Stimulated activated CD4-positive, alpha-beta T cell treated with anti-CD3 and anti-CD28 coated beads, TNF-alpha, amount 100 ng/mL, for 4 hours (primary cell): Measurements from ENCODE around the gene FBXL20.

Experiments used
- DNase-seq, 3 experiments: peaks; one replicate each; pipeline ENCODE4 v3.0.0-alpha.2; 2020; ENCODE audit warnings: low read depth in 3 of 3

Gene FBXL20

DNA sequence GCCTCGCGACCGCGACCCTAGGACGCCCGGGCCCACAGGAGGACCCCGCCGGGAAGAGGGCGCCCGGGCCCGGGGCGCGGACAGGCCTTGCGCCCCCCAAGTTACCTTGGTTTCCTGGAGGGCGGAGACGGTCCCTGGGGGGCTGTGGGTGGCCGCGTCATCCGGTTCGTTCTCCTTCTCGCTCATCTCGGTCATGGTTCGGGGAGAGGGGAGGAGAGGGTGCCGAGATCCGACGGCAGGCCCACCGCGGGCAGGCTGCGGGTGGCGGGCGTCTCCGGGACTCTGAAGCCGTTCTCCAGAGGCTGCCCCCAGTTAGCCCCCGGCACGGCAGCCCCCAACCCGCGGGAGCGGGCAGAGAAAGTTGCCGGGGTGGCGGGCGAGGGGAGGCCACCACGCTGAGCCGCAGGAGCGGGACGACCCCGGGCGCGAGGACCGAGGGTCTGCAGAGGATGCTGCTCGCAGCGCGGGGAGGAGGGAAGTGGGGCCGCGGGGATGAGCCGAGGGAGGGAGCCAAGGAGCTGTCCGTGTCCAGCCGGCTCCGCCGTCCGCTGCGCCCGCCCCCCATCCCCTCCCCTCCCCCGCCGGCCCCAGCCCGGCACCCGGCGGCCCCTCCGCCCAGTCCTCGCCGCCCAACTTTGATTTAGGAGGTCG lies 176.0 kb downstream of the FBXL20 start, which contains the start of gene STAC2:
Gene STAC2, minus strand, starts transcription at position 638 of the 651 bp plus-strand sequence. Its CDS starts 443 bp downstream, at position 195.
- no peak for DNase-seq

DNA sequence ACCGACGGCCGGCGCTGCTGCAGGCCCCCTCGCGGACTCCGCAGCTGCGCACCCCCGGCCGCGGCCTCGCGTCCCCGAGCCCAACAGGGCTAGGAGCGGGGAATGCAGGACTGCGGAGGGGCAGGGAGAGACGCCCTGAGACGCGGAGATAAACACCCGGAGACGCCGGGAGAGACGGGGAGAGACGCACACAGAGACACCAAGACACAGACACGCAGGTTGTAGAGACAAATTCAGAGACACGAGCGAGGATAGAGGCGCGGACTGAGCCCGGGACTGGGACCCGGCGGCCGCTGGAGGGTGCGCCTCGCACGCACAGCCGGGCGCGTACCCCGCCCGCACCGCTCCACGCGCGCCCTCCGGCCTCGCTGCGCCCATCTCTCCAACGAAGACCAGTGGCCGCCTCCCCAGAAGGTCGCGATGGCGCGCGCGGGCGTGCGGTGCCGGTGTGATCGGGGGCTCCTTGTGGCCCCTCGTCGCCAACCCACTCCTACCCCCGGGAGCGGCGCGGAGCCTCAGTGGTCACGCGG lies 176.6 kb downstream of the FBXL20 start:
- no peak for DNase-seq

DNA sequence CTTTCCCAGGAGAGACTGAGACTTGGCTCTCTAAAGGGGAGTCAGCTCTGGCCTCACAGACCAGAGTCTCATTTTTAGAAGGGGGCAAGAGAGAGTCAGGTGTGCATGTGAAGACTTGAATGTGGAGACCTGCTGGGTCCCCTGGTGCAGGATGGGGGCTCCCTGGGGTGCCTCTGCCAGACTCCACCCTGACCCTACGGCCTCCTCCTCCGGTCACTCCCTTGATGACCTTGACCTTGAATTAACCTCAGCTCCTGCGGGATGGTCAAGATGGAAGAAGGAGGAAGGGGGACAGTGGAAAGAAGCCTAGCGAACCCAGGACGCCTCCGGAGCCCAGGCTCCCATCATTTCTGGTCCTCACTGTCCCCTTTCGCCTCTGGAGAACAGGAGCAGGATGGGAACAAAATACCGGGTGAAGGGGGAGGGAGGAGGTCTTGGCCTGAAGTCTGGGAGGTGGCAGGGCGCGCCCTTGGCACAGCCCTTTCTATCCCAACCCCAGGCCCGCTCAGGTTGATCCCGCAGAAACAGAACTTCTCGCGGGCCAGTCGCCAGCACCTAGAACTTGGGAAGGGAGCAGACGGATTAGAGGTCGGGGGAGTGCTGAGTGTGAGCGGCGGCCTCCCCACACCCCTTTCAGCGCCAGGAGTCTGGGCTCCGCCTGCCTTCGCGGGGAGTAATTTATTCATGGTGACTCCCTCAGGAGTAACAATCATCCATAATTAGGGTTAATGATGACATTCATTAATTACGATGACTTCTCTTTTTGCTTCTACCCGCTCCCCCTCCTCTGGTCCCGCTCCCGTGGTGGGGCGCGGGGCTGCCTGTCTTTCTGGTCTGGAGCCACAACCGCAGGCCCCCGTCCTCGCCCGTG lies 177.3 kb downstream of the FBXL20 start:
- no peak for DNase-seq

DNA sequence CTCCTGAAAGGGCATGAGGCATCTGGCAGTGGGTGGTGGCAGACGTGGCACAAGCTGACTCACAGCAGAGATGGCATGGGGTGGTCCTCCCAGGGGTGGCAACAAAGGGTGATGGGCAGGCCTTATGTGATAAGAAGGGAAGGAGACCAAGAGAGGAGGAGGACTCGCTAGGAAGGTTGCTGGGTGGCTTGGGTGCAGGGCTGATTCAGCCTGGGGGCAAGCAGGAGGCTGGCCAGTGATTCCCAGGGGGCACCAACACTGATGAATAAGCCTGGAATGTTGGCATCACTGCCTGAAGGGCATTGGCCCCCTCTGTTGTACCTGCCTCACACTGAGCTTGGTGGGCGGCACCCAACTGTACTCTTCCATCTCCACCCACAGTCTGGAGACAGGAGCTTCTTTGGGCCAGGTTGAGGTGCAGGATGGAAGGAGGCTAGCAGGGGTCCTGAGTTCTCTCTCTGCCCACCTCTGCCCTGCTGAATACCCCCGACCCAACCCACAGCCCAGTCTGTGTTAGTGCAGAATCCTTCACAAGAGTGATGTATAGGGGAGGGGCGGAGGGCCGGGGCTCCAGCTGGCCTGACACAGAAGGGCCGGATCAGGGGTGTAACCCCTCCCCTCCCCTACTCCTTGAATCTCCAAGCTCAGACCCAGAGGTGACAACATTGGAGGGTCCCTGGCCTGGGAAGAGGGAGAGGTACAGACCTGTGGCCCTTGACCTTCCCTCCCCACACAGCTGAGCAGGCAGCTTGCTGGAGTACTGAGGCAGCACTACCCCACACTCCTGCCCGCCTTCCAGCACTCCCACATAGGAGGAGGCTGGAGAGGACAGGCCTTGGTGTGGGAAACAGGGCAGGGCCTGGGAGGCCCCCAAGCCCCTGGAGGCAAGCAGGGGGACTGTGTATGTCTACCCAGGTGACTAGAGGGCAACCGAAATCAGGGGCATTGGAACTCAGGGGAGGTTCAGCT lies 178.3 kb downstream of the FBXL20 start:
- DNase-seq = no peak

- no peak for DNase-seq
These were observed 179.3 kb downstream of the FBXL20 start for GRCh38 chr17:39222151-39222550.

DNA sequence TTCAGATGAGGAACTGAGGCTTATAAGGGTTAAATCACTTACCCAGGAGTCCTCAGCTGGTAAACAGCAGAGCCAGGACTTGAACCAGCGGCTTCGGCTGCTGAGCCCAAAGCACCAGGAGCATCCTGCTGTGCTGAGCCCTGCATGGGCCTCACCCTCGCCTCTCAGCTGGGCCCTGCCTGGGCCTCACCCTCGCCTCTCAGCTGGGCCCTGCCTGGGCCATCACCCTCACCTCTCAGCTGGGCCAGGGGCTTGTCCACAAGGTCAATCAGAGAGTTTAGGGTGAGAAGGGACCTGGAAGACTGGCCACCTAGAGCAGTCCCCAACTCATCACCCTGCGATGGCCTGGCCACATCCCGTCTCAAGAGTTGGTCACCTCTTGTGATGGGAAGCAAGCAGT lies 179.9 kb downstream of the FBXL20 start:
- no peak for DNase-seq

- no peak for DNase-seq
These were observed 181.7 kb downstream of the FBXL20 start for GRCh38 chr17:39219647-39220154.

GRCh38 chr17:39218906-39219305 lies 182.5 kb downstream of the FBXL20 start:
- DNase-seq = no peak

DNA sequence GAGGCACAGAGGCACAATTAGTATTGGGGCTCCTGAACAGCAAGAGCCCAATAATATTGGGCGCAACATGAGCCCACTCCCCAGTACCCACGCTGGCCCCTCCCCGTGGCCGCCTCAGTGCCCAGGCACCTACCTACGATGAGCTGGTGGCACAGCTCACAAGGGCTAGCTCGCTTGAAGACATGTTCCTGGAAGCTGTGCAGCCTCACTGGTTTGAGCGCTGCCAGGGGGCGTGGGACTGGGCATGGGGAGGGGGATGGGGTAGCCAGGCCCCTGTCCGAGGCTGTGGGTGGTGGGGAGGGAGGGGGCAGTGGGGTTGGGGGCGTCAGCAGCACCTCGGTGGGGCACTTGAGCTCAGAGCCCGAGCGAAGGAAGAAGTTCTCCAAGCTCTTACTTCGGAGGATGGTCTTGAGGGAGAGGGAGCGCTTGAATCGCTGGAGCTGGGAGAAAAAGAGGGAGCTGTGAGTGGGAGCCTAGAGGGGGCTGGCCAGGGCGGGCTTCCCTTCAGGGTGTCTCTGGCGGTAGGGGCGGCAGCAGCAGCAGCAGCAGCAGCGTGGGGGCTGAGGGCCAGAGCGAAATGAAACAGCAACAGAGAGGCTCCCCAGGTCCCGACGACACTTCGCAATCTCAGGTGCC lies 183.6 kb downstream of the FBXL20 start:
- no peak for DNase-seq

DNA sequence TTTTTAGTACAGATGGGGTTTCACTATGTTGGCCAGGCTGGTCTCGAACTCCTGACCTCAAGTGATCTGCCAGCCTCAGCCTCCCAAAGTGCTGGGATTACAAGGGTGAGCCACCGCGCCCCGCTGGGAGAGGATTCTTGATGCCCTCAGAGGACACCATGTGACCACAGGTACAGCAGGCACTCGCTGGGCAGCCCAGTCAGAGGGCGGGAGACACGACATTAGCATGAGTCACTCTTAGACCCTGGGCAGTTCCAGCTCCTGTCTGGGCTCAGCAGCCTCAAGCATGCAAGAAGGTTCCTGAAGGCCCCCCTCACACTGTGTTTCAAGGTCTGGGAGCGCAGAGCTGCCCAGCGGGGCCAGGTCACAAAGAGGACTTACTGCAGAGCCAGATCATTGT lies 187.6 kb downstream of the FBXL20 start:
- no peak for DNase-seq

GRCh38 chr17:39212841-39213480 lies 188.5 kb downstream of the FBXL20 start:
- DNase-seq = no peak

- no peak for DNase-seq
These were observed 189.1 kb downstream of the FBXL20 start for GRCh38 chr17:39212195-39212810.

GRCh38 chr17:39210093-39210434 lies 191.4 kb downstream of the FBXL20 start:
- DNase-seq = no peak

- DNase-seq = peak; percentile 53 to 81 (median 69)
These were observed 191.9 kb downstream of the FBXL20 start for GRCh38 chr17:39209317-39210092.

- no peak for DNase-seq
These were observed 192.5 kb downstream of the FBXL20 start for GRCh38 chr17:39208893-39209292.

DNA sequence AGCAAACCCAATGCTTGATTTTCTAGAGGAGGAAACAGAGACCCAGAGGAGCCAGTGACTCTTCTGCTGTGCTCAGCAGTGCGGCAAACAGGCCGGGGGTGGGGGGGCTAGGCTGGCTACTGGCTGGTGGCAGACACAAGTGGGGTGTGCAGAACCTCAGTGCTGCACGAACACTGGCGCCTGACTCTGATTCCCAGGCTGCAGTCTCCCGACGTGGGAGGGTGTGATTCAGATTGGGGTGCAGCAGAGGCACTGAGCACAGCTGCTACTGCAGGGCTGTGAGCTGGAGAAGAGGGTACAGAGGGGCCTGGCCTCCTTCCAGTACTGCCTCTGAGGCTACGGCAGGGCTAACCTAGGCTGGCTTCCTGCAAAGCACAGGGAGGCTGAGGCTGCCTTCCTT lies 193.3 kb downstream of the FBXL20 start:
- no peak for DNase-seq

DNA sequence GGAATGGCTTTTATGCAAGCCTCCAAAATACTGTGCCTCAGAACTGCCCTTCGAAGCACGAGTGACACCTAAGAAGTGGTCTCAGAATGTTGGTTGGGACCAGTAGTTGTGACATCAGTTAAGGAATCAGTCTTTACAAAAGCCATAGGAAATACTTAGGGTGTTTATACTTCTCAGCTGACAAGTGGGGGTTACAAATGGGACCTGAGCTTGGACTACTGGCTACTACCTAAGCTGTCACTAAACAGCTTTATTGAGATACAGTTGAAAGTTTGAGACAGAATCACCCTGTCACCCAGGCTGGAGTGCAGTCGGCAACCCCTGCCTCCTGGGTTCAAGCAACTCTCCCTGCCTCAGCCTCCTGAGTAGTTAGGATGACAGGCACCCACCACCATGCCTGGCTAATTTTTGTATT lies 196.3 kb downstream of the FBXL20 start:
- DNase-seq = no peak

DNA sequence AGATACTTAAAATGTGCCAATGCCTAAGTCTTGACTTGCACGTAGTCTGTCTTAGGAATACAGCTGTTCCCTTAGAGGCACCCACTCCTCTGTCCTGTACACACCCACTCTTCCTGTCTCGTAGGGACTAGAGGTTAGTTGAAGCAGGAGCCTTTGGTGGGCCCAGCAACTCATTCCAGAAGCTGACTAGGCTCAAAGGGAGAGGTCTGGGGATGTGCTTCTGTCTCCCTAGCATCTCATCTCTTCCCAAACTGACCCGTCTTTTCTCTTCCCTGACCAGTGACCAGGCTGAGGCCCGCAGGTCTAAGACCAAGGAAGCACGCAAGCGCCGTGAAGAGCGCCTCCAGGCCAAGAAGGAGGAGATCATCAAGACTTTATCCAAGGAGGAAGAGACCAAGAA lies 197.2 kb downstream of the FBXL20 start:
- no peak for DNase-seq
